NCI-H69 (cell line): Measurements from ENCODE around the gene KLHL22.
"Not testable (repeated sequence)": the region's sequence is repeated elsewhere in the genome, so short reads cannot be mapped to it uniquely, and the experiment has no call there.

Source experiments
- DNase-seq: peaks from one replicate; lab custom pipeline; 2025; lab: John Stamatoyannopoulos, UW

The KLHL22 gene

GRCh38 chr22:20420157-20420842 lies 75.3 kb downstream of the KLHL22 start:
- no peak for DNase-seq

- no peak for DNase-seq
Observed at GRCh38 chr22:20419664-20419951, 76.0 kb downstream of the KLHL22 start.

- peak; percentile 66 for DNase-seq
Observed at GRCh38 chr22:20418211-20418788, 77.3 kb downstream of the KLHL22 start.

GRCh38 chr22:20415699-20416098 lies 79.9 kb downstream of the KLHL22 start:
- not testable (repeated sequence) for DNase-seq

- not testable (repeated sequence) for DNase-seq
Observed at GRCh38 chr22:20415241-20415640, 80.4 kb downstream of the KLHL22 start.

- no peak for DNase-seq
Observed at GRCh38 chr22:20414450-20414849, 81.1 kb downstream of the KLHL22 start.

- no peak for DNase-seq
Observed at GRCh38 chr22:20414059-20414440, 81.5 kb downstream of the KLHL22 start.

GRCh38 chr22:20413217-20414058 lies 82.2 kb downstream of the KLHL22 start:
- no peak for DNase-seq

- DNase-seq, result no peak
Observed at GRCh38 chr22:20412474-20413216, 83.0 kb downstream of the KLHL22 start.

GRCh38 chr22:20409385-20409784 lies 86.2 kb downstream of the KLHL22 start:
- DNase-seq, result not testable (repeated sequence)

GRCh38 chr22:20408891-20409290 lies 86.7 kb downstream of the KLHL22 start:
- DNase-seq, result no peak

- DNase-seq, result no peak
Observed at GRCh38 chr22:20407829-20408228, 87.8 kb downstream of the KLHL22 start.

- DNase-seq, result no peak
Observed at GRCh38 chr22:20406686-20407408, 88.7 kb downstream of the KLHL22 start.

- no peak for DNase-seq
Observed at GRCh38 chr22:20405931-20406685, 89.5 kb downstream of the KLHL22 start.

GRCh38 chr22:20405291-20405930 lies 90.2 kb downstream of the KLHL22 start:
- DNase-seq, result no peak

GRCh38 chr22:20404881-20405280 lies 90.7 kb downstream of the KLHL22 start:
- DNase-seq, result no peak

GRCh38 chr22:20403779-20404140 lies 91.8 kb downstream of the KLHL22 start:
- DNase-seq, result no peak

- no peak for DNase-seq
Observed at GRCh38 chr22:20402960-20403778, 92.4 kb downstream of the KLHL22 start.

GRCh38 chr22:20401376-20402014 lies 94.1 kb downstream of the KLHL22 start:
- no peak for DNase-seq
